ENCODE results near the gene TMEM156. TPM values are rescaled to one million over a fixed set of nuclear protein-coding genes. Genes with fewer than 3 reads are reported as not detected.
A peak's percentile ranks its signal among the peaks of the same experiment; 100 is the strongest.

TMEM156 gene
- polyA plus RNA-seq, 3 donors: 0.31 to 1.1 (median 0.43) TPM

DNA sequence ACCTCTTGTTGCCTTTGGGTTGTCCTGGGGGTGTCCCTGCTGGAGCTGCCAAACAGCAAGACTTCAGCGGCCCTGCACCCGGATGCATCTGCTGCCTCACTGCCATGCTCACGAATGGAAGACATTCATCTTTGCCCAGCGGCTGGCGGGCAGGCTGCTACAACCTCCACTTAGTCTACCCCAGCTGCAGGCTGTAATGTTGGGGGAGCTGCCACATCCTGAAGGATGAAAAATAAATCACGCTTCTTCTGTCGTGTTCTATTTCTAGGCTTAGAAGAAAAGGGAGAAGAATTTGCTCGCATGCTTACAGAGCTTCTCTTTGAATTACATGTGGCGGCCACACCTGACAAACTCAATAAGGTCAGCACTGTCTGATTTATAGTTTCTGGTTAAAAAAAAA lies 103.2 kb downstream of the TMEM156 start:
- Histone ChIP-seq H3K27ac (ENCODE audit: low read depth in 1 of 2, low read length in 2 of 2) (no peak overlapping the region), H3K4me3 (replicated peaks in 1 of 3; ENCODE audit: low read depth in 2 of 3, low read length in 3 of 3) (no peak overlapping the region), H4K20me1 (ENCODE audit: insufficient read depth, low read length) (no peaks in the 10 kb centered on the region), H3K4me2 (replicated peaks; ENCODE audit: extremely low read depth, low read length, poor library complexity, severe bottlenecking) (no peak overlapping the region), H3K9me3 (replicated peaks in 1 of 2; ENCODE audit: control insufficient read depth in 1 of 2, insufficient read depth in 1 of 2, low read length in 2 of 2) (no peaks in the 10 kb centered on the region), H3K79me2 (ENCODE audit: insufficient read depth, low read length) (no peaks in the 10 kb centered on the region), H2AFZ (ENCODE audit: insufficient read depth, low read depth, low read length, poor library complexity, severe bottlenecking) (no peak overlapping the region), H3K27me3 (ENCODE audit: control insufficient read depth in 2 of 2, insufficient read depth in 2 of 2, low read length in 2 of 2) (no peaks in the 10 kb centered on the region), H3K9ac (ENCODE audit: insufficient read depth, low read length, poor library complexity, severe bottlenecking) (no peak overlapping the region), H3K36me3 (replicated peaks in 1 of 2; ENCODE audit: control insufficient read depth in 1 of 2, insufficient read depth in 2 of 2, low read length in 2 of 2) (peaks cover 36 to 89% of the 10 kb centered on the region in 2 donors), H3K4me1 (ENCODE audit: control insufficient read depth in 1 of 2, insufficient read depth in 2 of 2, low read length in 2 of 2) (no peaks in the 10 kb centered on the region)
- Mint-ChIP-seq H3K9me3 (no peaks in the 10 kb centered on the region), H3K4me1 (no peaks in the 10 kb centered on the region), H3K36me3 (peaks cover 52 to 65% of the 10 kb centered on the region in 2 donors), H3K27ac (peak overlapping the region in 1 of 7 donors; percentile 15), H3K27me3 (ENCODE audit: low read depth in 3 of 3) (peaks cover 0 to 3% (median 0%) of the 10 kb centered on the region in 3 donors), H3K4me3 (no peak overlapping the region)
- TF ChIP-seq, protein P1, sequence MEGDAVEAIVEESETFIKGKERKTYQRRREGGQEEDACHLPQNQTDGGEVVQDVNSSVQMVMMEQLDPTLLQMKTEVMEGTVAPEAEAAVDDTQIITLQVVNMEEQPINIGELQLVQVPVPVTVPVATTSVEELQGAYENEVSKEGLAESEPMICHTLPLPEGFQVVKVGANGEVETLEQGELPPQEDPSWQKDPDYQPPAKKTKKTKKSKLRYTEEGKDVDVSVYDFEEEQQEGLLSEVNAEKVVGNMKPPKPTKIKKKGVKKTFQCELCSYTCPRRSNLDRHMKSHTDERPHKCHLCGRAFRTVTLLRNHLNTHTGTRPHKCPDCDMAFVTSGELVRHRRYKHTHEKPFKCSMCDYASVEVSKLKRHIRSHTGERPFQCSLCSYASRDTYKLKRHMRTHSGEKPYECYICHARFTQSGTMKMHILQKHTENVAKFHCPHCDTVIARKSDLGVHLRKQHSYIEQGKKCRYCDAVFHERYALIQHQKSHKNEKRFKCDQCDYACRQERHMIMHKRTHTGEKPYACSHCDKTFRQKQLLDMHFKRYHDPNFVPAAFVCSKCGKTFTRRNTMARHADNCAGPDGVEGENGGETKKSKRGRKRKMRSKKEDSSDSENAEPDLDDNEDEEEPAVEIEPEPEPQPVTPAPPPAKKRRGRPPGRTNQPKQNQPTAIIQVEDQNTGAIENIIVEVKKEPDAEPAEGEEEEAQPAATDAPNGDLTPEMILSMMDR (IDR thresholded peaks at IDR 0.05): no peak
- 100% methylated on average over 3 of the region's 9 CpGs for WGBS (ENCODE audit: insufficient coverage)
- no peak for DNase-seq
- intact Hi-C loops (cut with micrococcal nuclease): no loop called here

DNA sequence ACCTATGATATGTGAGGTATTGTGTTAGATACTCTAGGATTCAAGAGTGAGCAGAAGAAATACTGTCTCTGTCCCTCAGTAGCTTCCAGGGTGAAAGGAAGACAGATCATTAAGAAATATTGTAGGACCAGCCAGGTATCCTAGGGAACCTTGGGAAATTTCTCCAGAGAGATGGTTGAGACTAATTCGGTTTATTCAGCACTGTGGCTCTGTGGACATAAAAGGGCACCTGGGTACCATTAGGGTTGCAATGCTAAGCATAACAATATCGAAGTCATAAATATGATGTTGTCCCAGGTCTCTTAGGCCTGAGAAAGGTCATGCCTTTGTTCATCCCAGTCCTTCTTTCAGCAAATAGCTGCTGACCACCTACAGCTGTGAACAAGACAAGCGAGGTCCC lies 103.6 kb downstream of the TMEM156 start:
- Histone ChIP-seq H3K27me3 (ENCODE audit: control insufficient read depth in 2 of 2, insufficient read depth in 2 of 2, low read length in 2 of 2) (no peaks in the 10 kb centered on the region), H3K36me3 (replicated peaks in 1 of 2; ENCODE audit: control insufficient read depth in 1 of 2, insufficient read depth in 2 of 2, low read length in 2 of 2) (peaks cover 35 to 89% of the 10 kb centered on the region in 2 donors), H3K9me3 (replicated peaks in 1 of 2; ENCODE audit: control insufficient read depth in 1 of 2, insufficient read depth in 1 of 2, low read length in 2 of 2) (no peaks in the 10 kb centered on the region), H3K4me2 (replicated peaks; ENCODE audit: extremely low read depth, low read length, poor library complexity, severe bottlenecking) (no peak overlapping the region), H3K27ac (ENCODE audit: low read depth in 1 of 2, low read length in 2 of 2) (no peak overlapping the region), H2AFZ (ENCODE audit: insufficient read depth, low read depth, low read length, poor library complexity, severe bottlenecking) (no peak overlapping the region), H4K20me1 (ENCODE audit: insufficient read depth, low read length) (no peaks in the 10 kb centered on the region), H3K4me3 (replicated peaks in 1 of 3; ENCODE audit: low read depth in 2 of 3, low read length in 3 of 3) (no peak overlapping the region), H3K4me1 (ENCODE audit: control insufficient read depth in 1 of 2, insufficient read depth in 2 of 2, low read length in 2 of 2) (no peaks in the 10 kb centered on the region), H3K79me2 (ENCODE audit: insufficient read depth, low read length) (no peaks in the 10 kb centered on the region), H3K9ac (ENCODE audit: insufficient read depth, low read length, poor library complexity, severe bottlenecking) (no peak overlapping the region)
- H3K36me3 Mint-ChIP-seq: peaks cover 51 to 63% of the 10 kb centered on the region in 2 donors
- peaks cover 0 to 3% (median 0%) of the 10 kb centered on the region in 3 donors for H3K27me3 Mint-ChIP-seq (ENCODE audit: low read depth in 3 of 3)
- no peak overlapping the region for H3K27ac Mint-ChIP-seq
- no peak overlapping the region for H3K4me3 Mint-ChIP-seq
- H3K4me1 Mint-ChIP-seq: no peaks in the 10 kb centered on the region
- no peaks in the 10 kb centered on the region for H3K9me3 Mint-ChIP-seq
- intact Hi-C loops (cut with micrococcal nuclease): no loop called here
- DNase-seq: no peak
- WGBS (ENCODE audit: insufficient coverage): 86% methylated on average over 2 of the region's 3 CpGs
- TF ChIP-seq, protein P1 (IDR thresholded peaks at IDR 0.05): no peak

Measured in CD14-positive monocyte (primary cell).